ENCODE measurements around the gene ZEB2. TPM values are rescaled to one million over a fixed set of nuclear protein-coding genes. Genes with fewer than 3 reads are reported as not detected.
A peak's percentile ranks its signal among the peaks of the same experiment; 100 is the strongest.

The ZEB2 gene
- total RNA-seq, 4 donors from 2014 or later: 148 to 290 (median 218) TPM

GRCh38 chr2:144462266-144462665, 57.7 kb downstream of the ZEB2 start:
- H3K36me3 ChIP-seq: no peaks in the 10 kb centered on the region
- H3K4me3 ChIP-seq: no peak overlapping the region
- peak overlapping the region; percentile 49 to 90 (median 76) for H3K27ac ChIP-seq
- H3K4me1 ChIP-seq: peaks cover 0 to 93% (median 27%) of the 10 kb centered on the region in 4 donors
- DNase-seq (ENCODE audit: low spot score in 2 of 2): no peak
- no peak for TF ChIP-seq POLR2A (IDR thresholded peaks at IDR 0.05)
- TF ChIP-seq CTCF (IDR thresholded peaks at IDR 0.05): no peak
- no peak for TF ChIP-seq EP300 (IDR thresholded peaks at IDR 0.05)
- no peaks in the 10 kb centered on the region for H3K27me3 ChIP-seq
- no peaks in the 10 kb centered on the region for H3K9me3 ChIP-seq
- 35 to 49% methylated on average over 6 of the region's 6 CpGs for WGBS, 2 donors

- 35 to 37% methylated on average over 9 of the region's 9 CpGs for WGBS, 2 donors
- peak in 1 of 2 donors; percentile 75 for DNase-seq (ENCODE audit: low spot score in 2 of 2)
- peak in 1 of 2 donors; percentile 84 for TF ChIP-seq EP300 (IDR thresholded peaks at IDR 0.05)
- peak in 1 of 2 donors; percentile 21 for TF ChIP-seq POLR2A (IDR thresholded peaks at IDR 0.05)
- no peak for TF ChIP-seq CTCF (IDR thresholded peaks at IDR 0.05)
Measured at GRCh38 chr2:144461308-144461766, 58.6 kb downstream of the ZEB2 start.

GRCh38 chr2:144460727-144461307, 59.1 kb downstream of the ZEB2 start:
- TF ChIP-seq EP300 (IDR thresholded peaks at IDR 0.05) (no peak), CTCF (IDR thresholded peaks at IDR 0.05) (no peak), POLR2A (IDR thresholded peaks at IDR 0.05) (no peak)

More at GRCh38 chr2:144461308-144461766, 58.6 kb downstream of the ZEB2 start:
- Histone ChIP-seq H3K4me1 (peaks cover 0 to 93% (median 33%) of the 10 kb centered on the region in 4 donors), H3K27ac (peak overlapping the region; percentile 49 to 90 (median 76)), H3K27me3 (no peaks in the 10 kb centered on the region), H3K9me3 (no peaks in the 10 kb centered on the region), H3K36me3 (no peaks in the 10 kb centered on the region), H3K4me3 (no peak overlapping the region)

GRCh38 chr2:144459937-144460336, 60.0 kb downstream of the ZEB2 start:
- Histone ChIP-seq H3K27ac (peak overlapping the region; percentile 40 to 90 (median 68)), H3K27me3 (no peaks in the 10 kb centered on the region), H3K36me3 (no peaks in the 10 kb centered on the region), H3K9me3 (no peaks in the 10 kb centered on the region), H3K4me3 (no peak overlapping the region), H3K4me1 (peaks cover 0 to 99% (median 42%) of the 10 kb centered on the region in 4 donors)
- no peak for TF ChIP-seq CTCF (IDR thresholded peaks at IDR 0.05)
- peak in 1 of 2 donors; percentile 50 for TF ChIP-seq EP300 (IDR thresholded peaks at IDR 0.05)
- no peak for TF ChIP-seq POLR2A (IDR thresholded peaks at IDR 0.05)
- DNase-seq (ENCODE audit: low spot score in 2 of 2): no peak
- WGBS, 2 donors: 29 to 37% methylated on average over 5 of the region's 5 CpGs

More at GRCh38 chr2:144460727-144461307, 59.1 kb downstream of the ZEB2 start:
- Histone ChIP-seq H3K4me3 (no peak overlapping the region), H3K27ac (peak overlapping the region; percentile 40 to 90 (median 68)), H3K36me3 (no peaks in the 10 kb centered on the region), H3K9me3 (no peaks in the 10 kb centered on the region), H3K27me3 (no peaks in the 10 kb centered on the region), H3K4me1 (peaks cover 0 to 96% (median 36%) of the 10 kb centered on the region in 4 donors)
- 61 to 71% methylated on average over 6 of the region's 6 CpGs for WGBS, 2 donors
- DNase-seq (ENCODE audit: low spot score in 2 of 2): no peak

GRCh38 chr2:144459286-144459685, 60.6 kb downstream of the ZEB2 start:
- Histone ChIP-seq H3K27me3 (no peaks in the 10 kb centered on the region), H3K36me3 (no peaks in the 10 kb centered on the region), H3K4me1 (peaks cover 0 to 99% (median 43%) of the 10 kb centered on the region in 4 donors), H3K27ac (peak overlapping the region; percentile 40 to 90 (median 68)), H3K4me3 (no peak overlapping the region), H3K9me3 (no peaks in the 10 kb centered on the region)
- WGBS, 2 donors: 25 to 35% methylated on average over 3 of the region's 3 CpGs
- DNase-seq (ENCODE audit: low spot score in 2 of 2): no peak
- TF ChIP-seq POLR2A (IDR thresholded peaks at IDR 0.05) (no peak), EP300 (IDR thresholded peaks at IDR 0.05) (no peak), CTCF (IDR thresholded peaks at IDR 0.05) (no peak)
